Measurements from ENCODE around the gene TRIM8.

DNA sequence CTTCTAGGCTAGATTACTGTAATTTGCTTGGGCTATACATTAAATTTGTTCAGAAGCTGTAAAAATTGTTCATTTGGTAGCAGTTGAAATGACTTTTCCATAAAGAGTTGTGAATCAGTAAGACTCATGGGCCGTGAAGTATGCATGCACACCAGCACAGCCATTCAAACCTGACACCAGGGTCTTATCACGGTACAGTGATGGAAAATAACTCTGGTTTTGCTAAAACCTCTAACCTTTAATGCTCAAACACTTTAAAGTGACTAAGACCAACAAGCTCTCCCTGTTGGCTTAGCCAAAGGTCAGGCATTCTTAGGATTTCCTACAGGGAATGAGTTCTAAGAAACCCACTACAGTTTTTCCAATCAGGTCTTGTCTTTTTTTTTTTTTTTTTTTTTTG is 58.5 kb downstream of the TRIM8 start:
- TF ChIP-seq CTCF (IDR thresholded peaks at IDR 0.05) (no peak), POLR2A (IDR thresholded peaks at IDR 0.05) (no peak)
